Measurements from ENCODE around the gene FBXO2.
"Not testable (repeated sequence)": the region's sequence is repeated elsewhere in the genome, so short reads cannot be mapped to it uniquely, and the experiment has no call there.

- TF ChIP-seq CTCF (conservative IDR thresholded peaks at IDR 0.05; ENCODE audit: low read depth, low read length): peak; percentile 90
- not testable (repeated sequence) for TF ChIP-seq EZH2 (IDR thresholded peaks at IDR 0.05; ENCODE audit: borderline replicate concordance, low read depth, low read length, poor library complexity, severe bottlenecking)
Observed at GRCh38 chr1:11642418-11643017, 11.7 kb downstream of the FBXO2 start.
